KMS-11 (cell line): ENCODE data around the gene SPTBN5.

ENCODE experiments used
- H2AFZ ChIP-seq: fragments of 200-600 bp; sonication (generic); 2 replicates; pipeline ENCODE4 v1.6.1; 2016; ENCODE audit warnings: antibody characterized with exemption, mixed run types, low read depth
- H3K27ac ChIP-seq: fragments of 200-600 bp; sonication (generic); 2 replicates; pipeline ENCODE4 v1.6.1; 2016; ENCODE audit warnings: mild to moderate bottlenecking, mixed run types
- H3K27me3 ChIP-seq: fragments of 200-600 bp; sonication (generic); 2 replicates; pipeline ENCODE4 v1.6.1; 2017; ENCODE audit warnings: mild to moderate bottlenecking, low read depth, mixed run types, moderate library complexity; ENCODE audit not compliant: insufficient read depth
- H3K36me3 ChIP-seq: fragments of 200-600 bp; sonication (generic); 2 replicates; pipeline ENCODE4 v1.6.1; 2017; ENCODE audit warnings: mild to moderate bottlenecking, mixed run types; ENCODE audit not compliant: insufficient read depth
- H3K4me1 ChIP-seq: fragments of 200-600 bp; sonication (generic); 2 replicates; pipeline ENCODE4 v1.6.1; 2016; ENCODE audit warnings: mild to moderate bottlenecking, low read depth, mixed run types; ENCODE audit not compliant: poor library complexity, severe bottlenecking
- H3K4me2 ChIP-seq: fragments of 200-600 bp; sonication (generic); 2 replicates; pipeline ENCODE4 v1.7.0; 2016; ENCODE audit warnings: mild to moderate bottlenecking, mixed run types
- H3K4me3 ChIP-seq: fragments of 200-600 bp; sonication (generic); IDR thresholded peaks from 2 replicates; pipeline ENCODE4 v1.6.1; 2017; ENCODE audit warnings: low read depth, low read length, mixed read lengths; ENCODE audit not compliant: insufficient read depth
- H3K79me2 ChIP-seq: fragments of 200-600 bp; sonication (generic); 2 replicates; pipeline ENCODE4 v1.6.1; 2016; ENCODE audit warnings: low read depth, mixed run types; ENCODE audit not compliant: insufficient read depth
- H3K9ac ChIP-seq: fragments of 200-600 bp; sonication (generic); 2 replicates; pipeline ENCODE4 v1.6.1; 2016; ENCODE audit warnings: mild to moderate bottlenecking, mixed run types
- H4K20me1 ChIP-seq: fragments of 200-600 bp; sonication (generic); 2 replicates; pipeline ENCODE4 v1.6.1; 2016; ENCODE audit warnings: mild to moderate bottlenecking, mixed run types; ENCODE audit not compliant: insufficient read depth
- TF ChIP-seq, protein P1 (sequence below): fragments of 200-600 bp; sonication (generic); conservative IDR thresholded peaks from 2 replicates; pipeline ENCODE4 v1.6.1; 2017; ENCODE audit warnings: low read depth, mild to moderate bottlenecking, antibody characterized with exemption, low read length, moderate library complexity, mixed read lengths

SPTBN5 gene

DNA sequence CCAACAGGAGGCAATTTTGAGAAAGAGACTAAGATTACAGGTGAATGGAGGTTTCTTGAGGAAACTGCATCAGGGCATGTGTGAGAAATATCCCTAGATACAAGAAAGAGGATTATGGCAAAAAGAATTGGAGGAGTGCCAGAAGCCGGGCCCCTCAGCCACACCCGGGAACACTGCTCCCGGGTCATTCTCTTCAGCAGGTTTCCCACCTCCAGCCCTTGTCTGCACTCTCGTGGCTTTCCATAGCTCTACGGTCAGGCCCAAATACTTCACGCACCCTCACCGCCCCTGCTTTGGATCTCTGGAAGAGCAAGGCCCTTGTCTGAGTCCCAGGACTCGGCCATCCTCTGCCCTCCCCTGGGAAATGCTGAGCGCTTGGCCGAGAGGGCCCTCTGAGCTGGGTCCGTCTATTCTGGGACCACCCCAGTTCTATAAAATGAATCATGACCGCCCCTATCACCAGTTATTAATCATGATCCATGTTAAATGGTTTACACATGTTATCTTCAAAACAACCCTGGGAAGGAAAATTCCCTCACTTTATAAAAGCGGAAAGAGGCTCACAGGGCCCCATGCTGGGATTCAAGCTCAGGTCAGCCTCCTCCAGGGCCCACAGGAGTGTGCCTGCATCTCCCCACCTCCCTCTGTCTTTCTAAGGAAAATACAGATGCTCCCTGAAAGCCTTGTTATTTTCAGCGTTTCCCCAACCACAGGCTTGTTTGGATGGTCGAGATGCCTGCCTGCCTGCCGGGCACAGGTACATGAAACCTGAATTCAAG, 38.8 kb upstream of the SPTBN5 start:
- H4K20me1 ChIP-seq = no peaks in the 10 kb centered on the region
- no peak overlapping the region for H2AFZ ChIP-seq
- H3K4me1 ChIP-seq = peaks cover 53% of the 10 kb centered on the region
- no peak overlapping the region for H3K27ac ChIP-seq
- H3K4me2 ChIP-seq = no peak overlapping the region
- no peaks in the 10 kb centered on the region for H3K27me3 ChIP-seq
- H3K4me3 ChIP-seq = no peak overlapping the region
- TF ChIP-seq, protein P1, sequence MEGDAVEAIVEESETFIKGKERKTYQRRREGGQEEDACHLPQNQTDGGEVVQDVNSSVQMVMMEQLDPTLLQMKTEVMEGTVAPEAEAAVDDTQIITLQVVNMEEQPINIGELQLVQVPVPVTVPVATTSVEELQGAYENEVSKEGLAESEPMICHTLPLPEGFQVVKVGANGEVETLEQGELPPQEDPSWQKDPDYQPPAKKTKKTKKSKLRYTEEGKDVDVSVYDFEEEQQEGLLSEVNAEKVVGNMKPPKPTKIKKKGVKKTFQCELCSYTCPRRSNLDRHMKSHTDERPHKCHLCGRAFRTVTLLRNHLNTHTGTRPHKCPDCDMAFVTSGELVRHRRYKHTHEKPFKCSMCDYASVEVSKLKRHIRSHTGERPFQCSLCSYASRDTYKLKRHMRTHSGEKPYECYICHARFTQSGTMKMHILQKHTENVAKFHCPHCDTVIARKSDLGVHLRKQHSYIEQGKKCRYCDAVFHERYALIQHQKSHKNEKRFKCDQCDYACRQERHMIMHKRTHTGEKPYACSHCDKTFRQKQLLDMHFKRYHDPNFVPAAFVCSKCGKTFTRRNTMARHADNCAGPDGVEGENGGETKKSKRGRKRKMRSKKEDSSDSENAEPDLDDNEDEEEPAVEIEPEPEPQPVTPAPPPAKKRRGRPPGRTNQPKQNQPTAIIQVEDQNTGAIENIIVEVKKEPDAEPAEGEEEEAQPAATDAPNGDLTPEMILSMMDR = no peak
- H3K79me2 ChIP-seq = no peaks in the 10 kb centered on the region
- no peaks in the 10 kb centered on the region for H3K36me3 ChIP-seq
- no peak overlapping the region for H3K9ac ChIP-seq

- Histone ChIP-seq H3K4me3 (no peak overlapping the region), H3K79me2 (no peaks in the 10 kb centered on the region), H3K4me1 (peaks cover 53% of the 10 kb centered on the region), H3K4me2 (no peak overlapping the region), H3K27me3 (no peaks in the 10 kb centered on the region), H3K27ac (no peak overlapping the region), H2AFZ (no peak overlapping the region), H3K36me3 (no peaks in the 10 kb centered on the region), H4K20me1 (no peaks in the 10 kb centered on the region), H3K9ac (no peak overlapping the region)
- TF ChIP-seq, protein P1 = no peak
Measured at GRCh38 chr15:41932101-41932500, 38.2 kb upstream of the SPTBN5 start.

DNA sequence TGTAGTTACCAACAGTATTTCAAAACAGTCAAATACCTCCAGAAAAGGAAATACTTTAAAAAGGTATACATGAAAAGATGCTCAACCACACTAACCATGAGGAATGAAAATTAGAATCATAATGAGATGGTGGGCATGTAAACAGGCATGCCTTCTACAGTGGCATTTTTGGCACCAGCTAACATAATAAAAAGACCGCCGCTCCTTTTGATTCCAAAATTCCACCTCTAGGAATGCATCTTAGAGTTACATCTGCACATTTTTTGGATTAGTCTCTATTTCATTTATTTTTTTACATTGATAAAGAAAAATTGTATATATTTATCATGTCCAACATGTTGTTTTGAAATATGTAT, 37.0 kb upstream of the SPTBN5 start:
- no peak overlapping the region for H3K27ac ChIP-seq
- H3K9ac ChIP-seq = no peak overlapping the region
- TF ChIP-seq, protein P1 = no peak
- no peaks in the 10 kb centered on the region for H3K27me3 ChIP-seq
- no peaks in the 10 kb centered on the region for H3K36me3 ChIP-seq
- peaks cover 43% of the 10 kb centered on the region for H3K4me1 ChIP-seq
- no peak overlapping the region for H3K4me3 ChIP-seq
- no peaks in the 10 kb centered on the region for H4K20me1 ChIP-seq
- no peaks in the 10 kb centered on the region for H3K79me2 ChIP-seq
- H2AFZ ChIP-seq = no peak overlapping the region
- no peak overlapping the region for H3K4me2 ChIP-seq

DNA sequence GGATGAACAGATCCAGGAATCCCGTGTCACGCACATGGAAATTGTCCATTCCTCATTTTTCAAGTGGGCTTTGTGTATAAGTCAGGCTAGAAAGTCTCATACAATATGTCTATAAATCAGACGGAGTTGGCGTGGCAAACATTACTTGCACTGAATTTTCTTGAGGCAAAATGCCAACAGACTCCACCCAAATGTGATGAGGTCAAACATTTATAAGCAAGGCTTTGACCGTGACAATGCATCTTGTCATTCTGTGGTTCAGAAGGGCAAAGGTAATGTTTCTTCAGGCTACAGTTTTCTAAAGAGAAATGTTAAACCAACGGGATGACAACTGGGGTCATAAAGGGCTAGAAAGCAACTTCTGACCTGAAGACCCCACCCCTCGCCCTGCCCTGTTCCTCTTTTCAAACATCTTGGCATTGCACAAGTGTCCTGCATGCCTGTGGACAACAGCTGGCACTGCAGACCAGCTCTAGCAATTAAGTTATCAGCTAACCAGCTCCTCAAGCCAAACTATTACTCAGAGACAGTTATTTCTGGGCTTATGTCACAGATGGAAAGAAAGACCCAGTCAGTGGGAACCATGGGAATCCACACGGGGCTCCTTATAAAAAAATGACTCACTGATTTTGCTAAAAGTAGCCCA, 36.5 kb upstream of the SPTBN5 start:
- no peak overlapping the region for H3K4me3 ChIP-seq
- peaks cover 38% of the 10 kb centered on the region for H3K4me1 ChIP-seq
- no peaks in the 10 kb centered on the region for H3K79me2 ChIP-seq
- no peaks in the 10 kb centered on the region for H4K20me1 ChIP-seq
- no peaks in the 10 kb centered on the region for H3K27me3 ChIP-seq
- H3K9ac ChIP-seq = no peak overlapping the region
- no peak overlapping the region for H3K4me2 ChIP-seq
- H3K36me3 ChIP-seq = no peaks in the 10 kb centered on the region
- TF ChIP-seq, protein P1 = no peak
- H2AFZ ChIP-seq = no peak overlapping the region
- no peak overlapping the region for H3K27ac ChIP-seq
